Astrocyte (in vitro differentiated cells and primary cell): ENCODE measurements around the gene MMEL1. TPM values are rescaled to one million over a fixed set of nuclear protein-coding genes. Genes with fewer than 3 reads are reported as not detected.
A peak's percentile ranks its signal among the peaks of the same experiment; 100 is the strongest.

Source experiments
- DNase-seq: peaks from one replicate; pipeline ENCODE4 v3.0.0-alpha.2; 2010; ENCODE audit warnings: low read depth
- FAIRE-seq: peaks from 2 replicates; lab custom pipeline; 2011; peaks lifted over from hg19 to GRCh38; lab: Jason Lieb, UNC
- H2AFZ ChIP-seq: 2 replicates; pipeline ENCODE4 v1.6.0; 2012; ENCODE audit warnings: low read depth, low read length, inconsistent platforms
- H3K27ac ChIP-seq: 2 replicates; pipeline ENCODE4 v1.5.1; 2011; ENCODE audit warnings: low read depth, low read length, inconsistent platforms
- H3K27me3 ChIP-seq: 2 replicates; pipeline ENCODE4 v1.6.0; 2011; ENCODE audit warnings: low read length, inconsistent platforms; ENCODE audit not compliant: insufficient read depth
- H3K36me3 ChIP-seq: 2 replicates; pipeline ENCODE4 v1.5.1; 2011; ENCODE audit warnings: low read length, inconsistent platforms; ENCODE audit not compliant: insufficient read depth
- H3K4me1 ChIP-seq: 2 replicates; pipeline ENCODE4 v1.5.1; 2011; ENCODE audit warnings: low read length, inconsistent platforms; ENCODE audit not compliant: insufficient read depth
- H3K4me2 ChIP-seq: 2 replicates; pipeline ENCODE4 v1.6.0; 2012; ENCODE audit warnings: low read length, inconsistent platforms
- H3K4me3 ChIP-seq: 2 replicates; pipeline ENCODE4 v1.5.1; 2011; ENCODE audit warnings: low read depth, mild to moderate bottlenecking, low read length, inconsistent platforms; ENCODE audit not compliant: insufficient read depth
- H3K79me2 ChIP-seq: 2 replicates; pipeline ENCODE4 v1.6.0; 2012; ENCODE audit warnings: mild to moderate bottlenecking, low read length, inconsistent platforms; ENCODE audit not compliant: insufficient read depth
- H3K9ac ChIP-seq: 2 replicates; pipeline ENCODE4 v1.6.0; 2012; ENCODE audit warnings: mild to moderate bottlenecking, low read length, inconsistent platforms
- H3K9me3 ChIP-seq: 2 replicates; pipeline ENCODE4 v1.5.1; 2012; ENCODE audit warnings: low read depth, mild to moderate bottlenecking, low read length, inconsistent platforms; ENCODE audit not compliant: insufficient read depth
- H4K20me1 ChIP-seq: 2 replicates; pipeline ENCODE4 v1.6.0; 2012; ENCODE audit warnings: low read length, inconsistent platforms; ENCODE audit not compliant: insufficient read depth
- H3K27ac Mint-ChIP-seq: one replicate; pipeline ENCODE4 v1.8.0; 2021; ENCODE audit warnings: mild to moderate bottlenecking, mixed read lengths; ENCODE audit not compliant: unreplicated experiment
- H3K27me3 Mint-ChIP-seq: one replicate; pipeline ENCODE4 v1.8.0; 2021; ENCODE audit warnings: low read depth, mixed read lengths; ENCODE audit not compliant: unreplicated experiment
- H3K36me3 Mint-ChIP-seq: one replicate; pipeline ENCODE4 v1.8.0; 2021; ENCODE audit warnings: low read depth, mixed read lengths; ENCODE audit not compliant: unreplicated experiment
- H3K4me1 Mint-ChIP-seq: one replicate; pipeline ENCODE4 v1.8.0; 2021; ENCODE audit warnings: low read depth, mixed read lengths; ENCODE audit not compliant: unreplicated experiment
- H3K4me3 Mint-ChIP-seq: one replicate; pipeline ENCODE4 v1.8.0; 2021; ENCODE audit warnings: mild to moderate bottlenecking, moderate library complexity, mixed read lengths; ENCODE audit not compliant: unreplicated experiment
- H3K9me3 Mint-ChIP-seq: one replicate; pipeline ENCODE4 v1.8.0; 2021; ENCODE audit warnings: mild to moderate bottlenecking, mixed read lengths; ENCODE audit not compliant: unreplicated experiment
- EZH2 ChIP-seq: IDR thresholded peaks from 2 replicates; pipeline ENCODE4 v1.6.1; 2012; ENCODE audit warnings: mild to moderate bottlenecking, low read length, inconsistent platforms; ENCODE audit not compliant: insufficient read depth
- total RNA-seq: library from RNA; stranded (reverse); gene quantifications from 2 replicates; pipeline ENCODE4 v1.2.1, GENCODE V29; 2021
- TF ChIP-seq, protein P1 (sequence below): IDR thresholded peaks from 2 replicates; pipeline ENCODE4 v1.5.1; 2011; ENCODE audit warnings: low read depth, mild to moderate bottlenecking, inconsistent platforms, low read length, moderate library complexity; ENCODE audit not compliant: insufficient read depth

Gene MMEL1
- total RNA-seq, 1 donor from 2014 or later, result not detected

GRCh38 chr1:2638466-2639115 is 5.8 kb upstream of the MMEL1 start:
- H2AFZ ChIP-seq, result no peak overlapping the region
- H3K79me2 ChIP-seq, result no peaks in the 10 kb centered on the region
- peaks cover 4% of the 10 kb centered on the region for H3K9me3 Mint-ChIP-seq
- H3K27me3 Mint-ChIP-seq, result peaks cover 21% of the 10 kb centered on the region
- H3K27ac Mint-ChIP-seq, result no peak overlapping the region
- peak overlapping the region; percentile 27 for H3K4me3 Mint-ChIP-seq
- H3K4me1 Mint-ChIP-seq, result peaks cover 2% of the 10 kb centered on the region
- H3K4me2 ChIP-seq, result no peak overlapping the region
- no peak for TF ChIP-seq EZH2
- TF ChIP-seq, protein P1, sequence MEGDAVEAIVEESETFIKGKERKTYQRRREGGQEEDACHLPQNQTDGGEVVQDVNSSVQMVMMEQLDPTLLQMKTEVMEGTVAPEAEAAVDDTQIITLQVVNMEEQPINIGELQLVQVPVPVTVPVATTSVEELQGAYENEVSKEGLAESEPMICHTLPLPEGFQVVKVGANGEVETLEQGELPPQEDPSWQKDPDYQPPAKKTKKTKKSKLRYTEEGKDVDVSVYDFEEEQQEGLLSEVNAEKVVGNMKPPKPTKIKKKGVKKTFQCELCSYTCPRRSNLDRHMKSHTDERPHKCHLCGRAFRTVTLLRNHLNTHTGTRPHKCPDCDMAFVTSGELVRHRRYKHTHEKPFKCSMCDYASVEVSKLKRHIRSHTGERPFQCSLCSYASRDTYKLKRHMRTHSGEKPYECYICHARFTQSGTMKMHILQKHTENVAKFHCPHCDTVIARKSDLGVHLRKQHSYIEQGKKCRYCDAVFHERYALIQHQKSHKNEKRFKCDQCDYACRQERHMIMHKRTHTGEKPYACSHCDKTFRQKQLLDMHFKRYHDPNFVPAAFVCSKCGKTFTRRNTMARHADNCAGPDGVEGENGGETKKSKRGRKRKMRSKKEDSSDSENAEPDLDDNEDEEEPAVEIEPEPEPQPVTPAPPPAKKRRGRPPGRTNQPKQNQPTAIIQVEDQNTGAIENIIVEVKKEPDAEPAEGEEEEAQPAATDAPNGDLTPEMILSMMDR, result no peak
- H3K36me3 Mint-ChIP-seq, result no peaks in the 10 kb centered on the region
- H4K20me1 ChIP-seq, result no peaks in the 10 kb centered on the region
- H3K4me3 ChIP-seq, result no peak overlapping the region
- DNase-seq (no peak), FAIRE-seq (no peak)
- no peaks in the 10 kb centered on the region for H3K36me3 ChIP-seq
- H3K27me3 ChIP-seq, result no peaks in the 10 kb centered on the region
- no peak overlapping the region for H3K27ac ChIP-seq
- no peak overlapping the region for H3K9ac ChIP-seq
- H3K4me1 ChIP-seq, result peaks cover 6% of the 10 kb centered on the region
- peaks cover 6% of the 10 kb centered on the region for H3K9me3 ChIP-seq

GRCh38 chr1:2637442-2638145 is 4.8 kb upstream of the MMEL1 start:
- H3K27me3 Mint-ChIP-seq, result peaks cover 24% of the 10 kb centered on the region
- Histone ChIP-seq H3K9me3 (peaks cover 6% of the 10 kb centered on the region), H4K20me1 (no peaks in the 10 kb centered on the region), H3K79me2 (no peaks in the 10 kb centered on the region), H3K4me3 (no peak overlapping the region), H3K4me2 (no peak overlapping the region), H3K27me3 (no peaks in the 10 kb centered on the region), H3K27ac (no peak overlapping the region), H3K4me1 (peaks cover 4% of the 10 kb centered on the region), H3K36me3 (no peaks in the 10 kb centered on the region), H3K9ac (no peak overlapping the region), H2AFZ (no peak overlapping the region)
- no peak overlapping the region for H3K4me3 Mint-ChIP-seq
- no peaks in the 10 kb centered on the region for H3K36me3 Mint-ChIP-seq
- H3K9me3 Mint-ChIP-seq, result peaks cover 4% of the 10 kb centered on the region
- FAIRE-seq (no peak), DNase-seq (no peak)
- TF ChIP-seq EZH2, result no peak
- TF ChIP-seq, protein P1, result no peak
- H3K4me1 Mint-ChIP-seq, result peaks cover 2% of the 10 kb centered on the region
- H3K27ac Mint-ChIP-seq, result no peak overlapping the region

DNA sequence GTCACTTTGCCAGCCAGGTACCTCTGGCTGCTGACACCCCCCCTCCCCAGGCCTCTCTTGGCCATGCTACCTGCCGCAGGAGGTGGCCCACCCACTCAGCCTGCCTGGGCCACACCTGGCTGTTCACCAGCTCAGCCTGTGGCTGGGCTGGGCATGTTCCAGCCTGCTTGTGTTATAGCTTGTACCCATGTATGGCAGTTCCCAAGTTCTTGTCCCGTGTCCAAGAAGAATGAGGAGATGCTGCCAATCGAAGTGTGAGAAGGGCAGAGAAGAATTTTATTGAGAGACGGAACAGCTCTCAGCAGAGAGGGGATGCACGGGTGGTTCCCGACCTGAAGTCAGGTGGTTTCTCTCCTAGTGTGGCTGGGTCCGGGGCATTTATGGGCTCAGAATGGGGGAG is 3.9 kb upstream of the MMEL1 start:
- Histone ChIP-seq H3K27me3 (no peaks in the 10 kb centered on the region), H4K20me1 (no peaks in the 10 kb centered on the region), H3K9ac (no peak overlapping the region), H3K4me1 (no peaks in the 10 kb centered on the region), H3K4me2 (no peak overlapping the region), H3K36me3 (no peaks in the 10 kb centered on the region), H3K9me3 (peaks cover 6% of the 10 kb centered on the region), H2AFZ (no peak overlapping the region), H3K79me2 (no peaks in the 10 kb centered on the region), H3K27ac (no peak overlapping the region), H3K4me3 (no peak overlapping the region)
- Mint-ChIP-seq H3K9me3 (peaks cover 4% of the 10 kb centered on the region), H3K27ac (no peak overlapping the region), H3K4me3 (no peak overlapping the region), H3K4me1 (no peaks in the 10 kb centered on the region), H3K27me3 (peaks cover 30% of the 10 kb centered on the region), H3K36me3 (no peaks in the 10 kb centered on the region)
- no peak for FAIRE-seq
- TF ChIP-seq, protein P1, result no peak
- no peak for TF ChIP-seq EZH2
- no peak for DNase-seq
